ENCODE measurements around the gene MCAM. TPM values are rescaled to one million over a fixed set of nuclear protein-coding genes. Genes with fewer than 3 reads are reported as not detected.

The MCAM gene
- total RNA-seq, 1 donor from 2014 or later: 3.9 TPM

GRCh38 chr11:119277660-119278059, 39.3 kb downstream of the MCAM start:
- intact Hi-C loops (cut with micrococcal nuclease): no loop called here

- intact Hi-C loops (cut with micrococcal nuclease): no loop called here
These were observed 43.2 kb downstream of the MCAM start for GRCh38 chr11:119273721-119274120.

GRCh38 chr11:119267645-119268044, 49.3 kb downstream of the MCAM start:
- intact Hi-C loops (cut with micrococcal nuclease): loop anchor here (10.0 kb wide), 1 partner anchor 833 kb away; the partner anchor contains the start of gene KMT2A

- intact Hi-C loops (cut with micrococcal nuclease): loop anchor here (10.0 kb wide), 1 partner anchor 832 kb away; the partner anchor contains the start of gene KMT2A
These were observed 50.2 kb downstream of the MCAM start for GRCh38 chr11:119266517-119267255.

GRCh38 chr11:119266063-119266462, 50.9 kb downstream of the MCAM start:
- intact Hi-C loops (cut with micrococcal nuclease): loop anchor here (10.0 kb wide), 1 partner anchor 831 kb away; the partner anchor contains the start of gene KMT2A

GRCh38 chr11:119263352-119263940, 53.5 kb downstream of the MCAM start:
- intact Hi-C loops (cut with micrococcal nuclease): loop anchor here (1.0 to 10.0 kb wide), 7 partner anchors 21 to 829 kb away; partner anchors contain the start of genes C2CD2L, KMT2A and SLC37A4

- intact Hi-C loops (cut with micrococcal nuclease): loop anchor here (1.0 to 10.0 kb wide), 8 partner anchors 21 to 828 kb away; partner anchors contain the start of genes C2CD2L, KMT2A and SLC37A4
These were observed 54.1 kb downstream of the MCAM start for GRCh38 chr11:119262668-119263351.

- intact Hi-C loops (cut with micrococcal nuclease): no loop called here
These were observed 57.9 kb downstream of the MCAM start for GRCh38 chr11:119258983-119259382.

Other genes with a start within 250 kb of the MCAM start
- gene VPS11, start 249.3 kb downstream of the MCAM start, total RNA-seq: 38.3 and 38.6 TPM in 2 replicates
- gene HMBS, start 232.2 kb downstream of the MCAM start, total RNA-seq: 24.6 and 27.3 TPM in 2 replicates
- gene DPAGT1, start 215.3 kb downstream of the MCAM start, total RNA-seq: 67.6 and 68.0 TPM in 2 replicates
- 36.6 and 42.2 TPM in 2 replicates for gene C2CD2L, start 209.8 kb downstream of the MCAM start, total RNA-seq
- 48.5 and 48.8 TPM in 2 replicates for gene HINFP, start 195.6 kb downstream of the MCAM start, total RNA-seq
- gene ABCG4, start 168.1 kb downstream of the MCAM start, total RNA-seq: not detected in 2 replicates
- 25.2 and 26.0 TPM in 2 replicates for gene NLRX1, start 148.4 kb downstream of the MCAM start, total RNA-seq
- 0.49 and 0.90 TPM in 2 replicates for gene NHERF4, start 131.7 kb downstream of the MCAM start, total RNA-seq
- gene CBL, start 110.8 kb downstream of the MCAM start, total RNA-seq: 42.0 and 42.1 TPM in 2 replicates
- gene RNF26, start 17.4 kb upstream of the MCAM start, total RNA-seq: 27.2 and 29.9 TPM in 2 replicates
- not detected in 2 replicates for gene C1QTNF5, start 23.8 kb upstream of the MCAM start, total RNA-seq
- gene MFRP, start 29.6 kb upstream of the MCAM start, total RNA-seq: not detected in 2 replicates
- 0.15 and 0.17 TPM in 2 replicates for gene USP2, start 64.6 kb upstream of the MCAM start, total RNA-seq
- 3.5 and 3.8 TPM in 2 replicates for gene THY1, start 106.0 kb upstream of the MCAM start, total RNA-seq